Measurements from ENCODE around the gene PIK3CD.

The PIK3CD gene

DNA sequence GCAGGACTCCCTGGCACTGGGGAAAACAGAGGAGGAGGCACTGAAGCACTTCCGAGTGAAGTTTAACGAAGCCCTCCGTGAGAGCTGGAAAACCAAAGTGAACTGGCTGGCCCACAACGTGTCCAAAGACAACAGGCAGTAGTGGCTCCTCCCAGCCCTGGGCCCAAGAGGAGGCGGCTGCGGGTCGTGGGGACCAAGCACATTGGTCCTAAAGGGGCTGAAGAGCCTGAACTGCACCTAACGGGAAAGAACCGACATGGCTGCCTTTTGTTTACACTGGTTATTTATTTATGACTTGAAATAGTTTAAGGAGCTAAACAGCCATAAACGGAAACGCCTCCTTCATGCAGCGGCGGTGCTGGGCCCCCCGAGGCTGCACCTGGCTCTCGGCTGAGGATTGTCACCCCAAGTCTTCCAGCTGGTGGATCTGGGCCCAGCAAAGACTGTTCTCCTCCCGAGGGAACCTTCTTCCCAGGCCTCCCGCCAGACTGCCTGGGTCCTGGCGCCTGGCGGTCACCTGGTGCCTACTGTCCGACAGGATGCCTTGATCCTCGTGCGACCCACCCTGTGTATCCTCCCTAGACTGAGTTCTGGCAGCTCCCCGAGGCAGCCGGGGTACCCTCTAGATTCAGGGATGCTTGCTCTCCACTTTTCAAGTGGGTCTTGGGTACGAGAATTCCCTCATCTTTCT is 75.5 kb downstream of the PIK3CD start:
- Histone ChIP-seq H3K27ac (ENCODE audit: low read depth, low read length, poor library complexity, severe bottlenecking) (peak overlapping the region; percentile 44), H3K4me2 (ENCODE audit: low read length) (no peak overlapping the region), H3K9me3 (ENCODE audit: low read length) (peaks cover 5% of the 10 kb centered on the region; the same call in 1 of the 2 replicates), H3K36me3 (ENCODE audit: insufficient read depth, low read length) (peaks cover 85% of the 10 kb centered on the region), H2AFZ (ENCODE audit: low read length) (no peak overlapping the region), H3K4me3 (ENCODE audit: low read depth, low read length, poor library complexity, severe bottlenecking) (no peak overlapping the region), H3K9me2 (ENCODE audit: low read depth, low read length) (no peaks in the 10 kb centered on the region), H3F3A (ENCODE audit: insufficient read depth, low read length) (0 out of 2 replicates have a peak, but pooled peaks cover 3% of the 10 kb centered on the region), H3K4me1 (ENCODE audit: insufficient read depth, low read length, severe bottlenecking) (peaks cover 7% of the 10 kb centered on the region), H3K27me3 (ENCODE audit: insufficient read depth, low read length) (no peaks in the 10 kb centered on the region), H3K79me2 (ENCODE audit: insufficient read depth, low read length) (no peaks in the 10 kb centered on the region), H4K20me1 (ENCODE audit: insufficient read depth, low read length) (no peaks in the 10 kb centered on the region), H3K9ac (ENCODE audit: low read length) (no peak overlapping the region)
- no peak for TF ChIP-seq EZH2 (IDR thresholded peaks at IDR 0.05; ENCODE audit: borderline replicate concordance, low read length)
- no peak for TF ChIP-seq CTCF (IDR thresholded peaks at IDR 0.05; ENCODE audit: low read length)

DNA sequence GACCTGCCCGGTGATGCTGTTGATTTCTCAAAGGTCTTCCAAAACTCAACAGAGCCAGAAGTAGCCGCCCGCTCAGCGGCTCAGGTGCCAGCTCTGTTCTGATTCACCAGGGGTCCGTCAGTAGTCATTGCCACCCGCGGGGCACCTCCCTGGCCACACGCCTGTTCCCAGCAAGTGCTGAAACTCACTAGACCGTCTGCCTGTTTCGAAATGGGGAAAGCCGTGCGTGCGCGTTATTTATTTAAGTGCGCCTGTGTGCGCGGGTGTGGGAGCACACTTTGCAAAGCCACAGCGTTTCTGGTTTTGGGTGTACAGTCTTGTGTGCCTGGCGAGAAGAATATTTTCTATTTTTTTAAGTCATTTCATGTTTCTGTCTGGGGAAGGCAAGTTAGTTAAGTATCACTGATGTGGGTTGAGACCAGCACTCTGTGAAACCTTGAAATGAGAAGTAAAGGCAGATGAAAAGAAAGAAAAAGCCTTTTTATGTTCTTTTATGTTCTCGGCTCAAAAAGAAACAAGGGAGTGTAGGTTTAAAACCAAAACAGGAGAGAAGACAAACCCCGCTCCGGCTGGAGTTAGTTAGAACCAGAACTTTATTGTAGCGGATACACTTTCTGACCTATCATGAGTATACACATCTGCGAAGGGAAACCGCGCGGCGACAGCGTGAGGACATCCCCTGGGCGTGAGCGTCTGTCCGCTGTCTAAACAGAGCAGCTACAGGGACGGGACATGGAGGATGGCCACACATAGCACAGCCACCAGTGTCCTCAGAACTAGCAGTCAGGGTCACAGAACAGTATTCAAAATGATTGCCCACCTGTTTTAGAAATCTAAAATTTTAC is 77.1 kb downstream of the PIK3CD start:
- TF ChIP-seq CTCF (IDR thresholded peaks at IDR 0.05; ENCODE audit: low read length) (no peak), EZH2 (IDR thresholded peaks at IDR 0.05; ENCODE audit: borderline replicate concordance, low read length) (no peak)
- Histone ChIP-seq H3K4me2 (ENCODE audit: low read length) (no peak overlapping the region), H4K20me1 (ENCODE audit: insufficient read depth, low read length) (no peaks in the 10 kb centered on the region), H3K79me2 (ENCODE audit: insufficient read depth, low read length) (no peaks in the 10 kb centered on the region), H3K4me3 (ENCODE audit: low read depth, low read length, poor library complexity, severe bottlenecking) (no peak overlapping the region), H3K9me3 (ENCODE audit: low read length) (peaks cover 1% of the 10 kb centered on the region; the same call in 1 of the 2 replicates), H2AFZ (ENCODE audit: low read length) (no peak overlapping the region), H3K4me1 (ENCODE audit: insufficient read depth, low read length, severe bottlenecking) (peaks cover 7% of the 10 kb centered on the region), H3K36me3 (ENCODE audit: insufficient read depth, low read length) (peaks cover 85% of the 10 kb centered on the region), H3K9me2 (ENCODE audit: low read depth, low read length) (no peaks in the 10 kb centered on the region), H3K27me3 (ENCODE audit: insufficient read depth, low read length) (no peaks in the 10 kb centered on the region), H3K9ac (ENCODE audit: low read length) (no peak overlapping the region; the same call in 1 of the 2 replicates), H3F3A (ENCODE audit: insufficient read depth, low read length) (0 out of 2 replicates have a peak, but pooled peaks cover 3% of the 10 kb centered on the region), H3K27ac (ENCODE audit: low read depth, low read length, poor library complexity, severe bottlenecking) (peak overlapping the region; percentile 66)

DNA sequence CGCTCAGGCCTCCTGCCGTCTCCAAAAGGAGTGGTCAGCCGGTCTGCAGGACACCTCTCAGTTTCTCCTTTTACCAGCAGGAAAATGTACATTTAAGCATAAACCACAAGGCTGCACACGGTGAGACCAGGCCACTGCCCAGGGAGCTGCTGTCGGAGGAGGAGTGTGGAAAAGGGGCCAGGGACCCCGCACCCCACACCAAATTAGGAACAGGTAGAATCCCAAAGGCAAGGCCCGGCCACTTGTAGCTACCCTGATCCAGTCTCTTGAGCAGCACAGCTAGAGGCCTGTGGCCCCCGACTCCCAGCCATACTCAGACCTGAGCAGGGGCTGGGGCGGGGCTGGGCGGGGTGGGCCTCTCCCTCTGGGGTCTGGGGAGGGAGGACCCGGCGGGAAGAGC is 78.0 kb downstream of the PIK3CD start:
- no peak overlapping the region for H3K4me3 ChIP-seq (ENCODE audit: low read depth, low read length, poor library complexity, severe bottlenecking)
- TF ChIP-seq CTCF (IDR thresholded peaks at IDR 0.05; ENCODE audit: low read length), result no peak
- TF ChIP-seq EZH2 (IDR thresholded peaks at IDR 0.05; ENCODE audit: borderline replicate concordance, low read length), result no peak
- H3K36me3 ChIP-seq (ENCODE audit: insufficient read depth, low read length), result peaks cover 85% of the 10 kb centered on the region
- H3K9me3 ChIP-seq (ENCODE audit: low read length), result no peaks in the 10 kb centered on the region
- H4K20me1 ChIP-seq (ENCODE audit: insufficient read depth, low read length), result no peaks in the 10 kb centered on the region
- no peaks in the 10 kb centered on the region for H3K79me2 ChIP-seq (ENCODE audit: insufficient read depth, low read length)
- H3K4me1 ChIP-seq (ENCODE audit: insufficient read depth, low read length, severe bottlenecking), result peaks cover 7% of the 10 kb centered on the region
- H3K4me2 ChIP-seq (ENCODE audit: low read length), result no peak overlapping the region
- 0 out of 2 replicates have a peak, but pooled peaks cover 3% of the 10 kb centered on the region for H3F3A ChIP-seq (ENCODE audit: insufficient read depth, low read length)
- no peaks in the 10 kb centered on the region for H3K9me2 ChIP-seq (ENCODE audit: low read depth, low read length)
- H2AFZ ChIP-seq (ENCODE audit: low read length), result no peak overlapping the region
- H3K9ac ChIP-seq (ENCODE audit: low read length), result no peak overlapping the region
- H3K27ac ChIP-seq (ENCODE audit: low read depth, low read length, poor library complexity, severe bottlenecking), result peak overlapping the region; percentile 66
- no peaks in the 10 kb centered on the region for H3K27me3 ChIP-seq (ENCODE audit: insufficient read depth, low read length)

Measured in OCI-LY1 (cell line).